ENCODE data around the gene CSF2RB.

The CSF2RB gene

DNA sequence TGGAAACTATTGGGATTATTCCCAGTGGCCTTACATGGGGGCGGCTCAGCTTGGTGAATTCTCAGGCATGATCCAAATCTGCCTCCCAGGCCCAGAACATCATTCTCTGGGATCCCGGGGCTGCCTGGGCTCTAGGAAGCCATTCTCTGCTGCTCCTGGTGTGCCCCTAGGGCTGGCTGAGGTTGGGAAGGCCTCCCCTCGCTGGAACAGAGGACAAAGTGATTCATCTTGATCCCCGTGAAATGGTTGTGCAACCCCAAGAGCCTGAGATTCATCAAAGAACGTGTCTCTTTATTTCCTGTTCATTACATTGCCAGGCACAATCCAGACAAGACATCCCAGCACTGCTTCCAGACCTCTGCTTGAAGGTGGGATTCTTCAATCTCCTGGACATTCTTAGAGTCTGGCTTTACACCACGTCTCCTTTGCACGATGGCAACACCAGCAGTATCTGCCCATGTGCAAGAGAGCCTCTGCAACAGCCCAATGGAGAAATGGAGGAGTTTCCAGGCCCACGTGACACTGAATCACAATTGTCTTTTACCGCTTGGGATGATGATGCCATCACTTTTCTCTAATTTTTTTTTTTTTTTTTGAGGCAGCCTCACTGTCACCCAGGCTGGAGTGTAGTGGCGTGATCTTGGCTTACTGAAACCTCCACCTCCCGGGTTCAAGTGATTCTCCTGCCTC lies 53.6 kb downstream of the CSF2RB start:
- Histone ChIP-seq H3K4me2 (ENCODE audit: insufficient read depth, low read length) (no peak overlapping the region), H3K36me3 (ENCODE audit: insufficient read depth, low read length) (no peaks in the 10 kb centered on the region), H3K79me2 (ENCODE audit: insufficient read depth, low read length) (no peaks in the 10 kb centered on the region), H2AFZ (ENCODE audit: low read depth, low read length) (no peak overlapping the region), H3K9me3 (ENCODE audit: insufficient read depth, low read length, severe bottlenecking) (no peaks in the 10 kb centered on the region), H3K9ac (ENCODE audit: low read depth, low read length) (no peak overlapping the region), H3K27me3 (ENCODE audit: insufficient read depth, low read length, poor library complexity) (peaks cover 22% of the 10 kb centered on the region), H3K4me1 (ENCODE audit: insufficient read depth, low read length) (no peaks in the 10 kb centered on the region), H3K4me3 (ENCODE audit: low read depth in 1 of 2, low read length in 2 of 2) (no peak overlapping the region), H4K20me1 (ENCODE audit: insufficient read depth, low read length) (no peaks in the 10 kb centered on the region), H3K27ac (ENCODE audit: low read length) (no peak overlapping the region)
- no peak for DNase-seq
- no peak for ATAC-seq (ENCODE audit: insufficient read depth, low read depth)
- TF ChIP-seq, protein P1, sequence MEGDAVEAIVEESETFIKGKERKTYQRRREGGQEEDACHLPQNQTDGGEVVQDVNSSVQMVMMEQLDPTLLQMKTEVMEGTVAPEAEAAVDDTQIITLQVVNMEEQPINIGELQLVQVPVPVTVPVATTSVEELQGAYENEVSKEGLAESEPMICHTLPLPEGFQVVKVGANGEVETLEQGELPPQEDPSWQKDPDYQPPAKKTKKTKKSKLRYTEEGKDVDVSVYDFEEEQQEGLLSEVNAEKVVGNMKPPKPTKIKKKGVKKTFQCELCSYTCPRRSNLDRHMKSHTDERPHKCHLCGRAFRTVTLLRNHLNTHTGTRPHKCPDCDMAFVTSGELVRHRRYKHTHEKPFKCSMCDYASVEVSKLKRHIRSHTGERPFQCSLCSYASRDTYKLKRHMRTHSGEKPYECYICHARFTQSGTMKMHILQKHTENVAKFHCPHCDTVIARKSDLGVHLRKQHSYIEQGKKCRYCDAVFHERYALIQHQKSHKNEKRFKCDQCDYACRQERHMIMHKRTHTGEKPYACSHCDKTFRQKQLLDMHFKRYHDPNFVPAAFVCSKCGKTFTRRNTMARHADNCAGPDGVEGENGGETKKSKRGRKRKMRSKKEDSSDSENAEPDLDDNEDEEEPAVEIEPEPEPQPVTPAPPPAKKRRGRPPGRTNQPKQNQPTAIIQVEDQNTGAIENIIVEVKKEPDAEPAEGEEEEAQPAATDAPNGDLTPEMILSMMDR (IDR thresholded peaks at IDR 0.05; ENCODE audit: borderline replicate concordance, extremely low read depth, low read length, poor library complexity, severe bottlenecking) = no peak
- no peak for TF ChIP-seq EZH2 (IDR thresholded peaks at IDR 0.05; ENCODE audit: borderline replicate concordance, low read depth, low read length, severe bottlenecking)

DNA sequence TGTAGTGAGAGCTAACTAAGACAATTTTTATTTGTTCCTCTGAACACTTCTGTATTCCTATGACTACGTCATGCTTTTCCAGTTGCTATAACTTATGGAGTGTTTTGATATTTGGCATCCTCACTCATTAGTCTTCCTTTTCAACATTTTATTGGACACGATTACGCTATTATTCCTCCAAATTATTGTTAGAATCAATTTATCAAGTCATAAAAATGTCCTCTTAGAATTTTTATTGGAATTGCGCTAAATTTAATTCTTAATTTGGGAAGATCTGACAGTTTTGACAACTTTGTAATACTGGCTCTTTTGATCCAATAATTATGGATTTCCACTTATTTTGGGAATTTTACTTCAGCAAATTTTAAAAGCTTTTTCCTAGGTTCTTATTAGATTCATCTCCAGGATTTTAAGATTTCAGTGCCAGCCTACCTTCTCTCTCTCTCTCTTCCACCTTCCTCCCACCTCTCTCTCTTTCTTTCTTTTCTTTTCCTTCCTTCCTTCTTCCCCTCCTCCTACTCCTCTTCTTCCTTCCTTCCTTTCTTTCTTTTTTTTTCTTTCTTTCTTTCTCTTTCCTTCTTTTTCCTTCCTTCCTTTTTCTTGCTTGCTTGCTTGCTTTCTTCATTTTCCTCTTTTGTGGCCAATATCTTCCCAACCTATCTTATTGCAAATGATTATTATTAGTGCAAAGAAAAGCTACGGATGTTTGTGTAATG lies 55.0 kb downstream of the CSF2RB start:
- H3K4me3 ChIP-seq (ENCODE audit: low read depth in 1 of 2, low read length in 2 of 2) = no peak overlapping the region
- TF ChIP-seq, protein P1 (IDR thresholded peaks at IDR 0.05; ENCODE audit: borderline replicate concordance, extremely low read depth, low read length, poor library complexity, severe bottlenecking) = no peak
- no peak for TF ChIP-seq EZH2 (IDR thresholded peaks at IDR 0.05; ENCODE audit: borderline replicate concordance, low read depth, low read length, severe bottlenecking)
- no peak for ATAC-seq (ENCODE audit: insufficient read depth, low read depth)
- no peaks in the 10 kb centered on the region for H3K36me3 ChIP-seq (ENCODE audit: insufficient read depth, low read length)
- H3K27me3 ChIP-seq (ENCODE audit: insufficient read depth, low read length, poor library complexity) = peaks cover 23% of the 10 kb centered on the region
- no peaks in the 10 kb centered on the region for H4K20me1 ChIP-seq (ENCODE audit: insufficient read depth, low read length)
- H3K9me3 ChIP-seq (ENCODE audit: insufficient read depth, low read length, severe bottlenecking) = no peaks in the 10 kb centered on the region
- DNase-seq = no peak
- no peak overlapping the region for H3K27ac ChIP-seq (ENCODE audit: low read length)
- H2AFZ ChIP-seq (ENCODE audit: low read depth, low read length) = no peak overlapping the region
- H3K4me2 ChIP-seq (ENCODE audit: insufficient read depth, low read length) = no peak overlapping the region
- no peaks in the 10 kb centered on the region for H3K79me2 ChIP-seq (ENCODE audit: insufficient read depth, low read length)
- no peak overlapping the region for H3K9ac ChIP-seq (ENCODE audit: low read depth, low read length)
- no peaks in the 10 kb centered on the region for H3K4me1 ChIP-seq (ENCODE audit: insufficient read depth, low read length)

DNA sequence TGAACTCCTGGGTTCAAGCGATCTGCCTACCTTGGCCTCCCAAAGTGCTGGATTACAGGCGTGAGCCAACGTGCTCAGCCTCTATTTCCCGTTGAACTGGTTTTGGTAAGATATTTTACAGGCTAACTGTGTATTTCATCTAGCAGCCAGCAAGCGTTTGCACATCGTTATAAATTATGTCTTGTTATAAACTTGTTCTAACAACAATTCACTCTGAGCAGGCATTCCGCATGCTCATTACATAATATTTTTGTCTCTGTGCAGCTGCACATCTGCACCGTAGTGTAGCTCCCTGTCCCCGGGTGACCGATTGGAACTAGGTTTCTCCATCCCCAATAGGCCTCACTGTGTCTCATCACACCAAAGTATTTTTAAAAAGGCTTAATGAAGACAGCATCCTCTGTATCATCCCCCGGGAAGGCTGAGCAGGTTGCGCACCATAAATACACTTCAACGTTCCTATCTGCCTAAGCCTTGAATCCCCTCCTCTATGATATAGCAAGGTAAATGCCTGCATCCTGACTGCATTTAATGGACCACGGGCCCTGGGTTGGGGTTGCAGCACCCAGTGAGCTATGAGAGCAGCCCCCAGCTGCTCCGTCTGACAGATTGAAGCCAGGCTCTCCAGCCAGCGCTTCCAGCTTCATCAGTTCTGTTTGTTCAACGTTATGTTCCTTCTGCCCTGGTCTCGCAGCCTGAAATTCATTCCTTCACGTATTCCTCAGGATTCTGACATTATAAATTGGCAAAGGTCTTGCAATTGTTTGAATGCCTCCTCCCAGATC lies 58.1 kb downstream of the CSF2RB start:
- Histone ChIP-seq H3K9me3 (ENCODE audit: insufficient read depth, low read length, severe bottlenecking) (no peaks in the 10 kb centered on the region), H3K4me3 (ENCODE audit: low read depth in 1 of 2, low read length in 2 of 2) (no peak overlapping the region), H2AFZ (ENCODE audit: low read depth, low read length) (no peak overlapping the region), H3K9ac (ENCODE audit: low read depth, low read length) (no peak overlapping the region), H3K27ac (ENCODE audit: low read length) (no peak overlapping the region), H3K36me3 (ENCODE audit: insufficient read depth, low read length) (no peaks in the 10 kb centered on the region), H3K79me2 (ENCODE audit: insufficient read depth, low read length) (no peaks in the 10 kb centered on the region), H3K4me1 (ENCODE audit: insufficient read depth, low read length) (no peaks in the 10 kb centered on the region), H4K20me1 (ENCODE audit: insufficient read depth, low read length) (no peaks in the 10 kb centered on the region), H3K27me3 (ENCODE audit: insufficient read depth, low read length, poor library complexity) (peaks cover 9% of the 10 kb centered on the region), H3K4me2 (ENCODE audit: insufficient read depth, low read length) (no peak overlapping the region)
- no peak for DNase-seq
- TF ChIP-seq, protein P1 (IDR thresholded peaks at IDR 0.05; ENCODE audit: borderline replicate concordance, extremely low read depth, low read length, poor library complexity, severe bottlenecking) = no peak
- ATAC-seq (ENCODE audit: insufficient read depth, low read depth) = no peak
